ENCODE data around the gene ANKRD16. TPM values are rescaled to one million over a fixed set of nuclear protein-coding genes. Genes with fewer than 3 reads are reported as not detected.
"Not testable (repeated sequence)": the region's sequence is repeated elsewhere in the genome, so short reads cannot be mapped to it uniquely, and the experiment has no call there.

The ANKRD16 gene
- polyA plus RNA-seq, 3 donors, result 1.4 to 2.9 (median 2.1) TPM

DNA sequence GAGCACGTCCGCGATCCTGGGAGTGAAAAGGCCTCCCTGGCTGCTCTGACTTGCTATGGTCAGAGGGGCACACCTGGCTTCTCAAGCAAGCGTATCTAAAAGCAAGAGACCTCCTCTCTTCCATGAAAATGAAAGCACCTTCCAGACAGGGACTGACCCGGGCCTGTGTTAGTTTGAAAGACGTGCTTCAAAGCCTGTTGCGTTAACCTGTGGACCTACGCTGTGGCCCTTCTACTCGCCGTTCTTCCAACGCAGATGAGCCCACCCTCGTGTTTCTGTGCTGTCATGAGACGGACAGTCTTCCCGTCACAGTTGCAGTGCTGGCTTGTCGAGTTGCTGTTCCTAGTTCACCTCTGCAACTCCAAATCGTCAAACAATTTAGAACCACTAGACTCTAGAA lies 61.0 kb downstream of the ANKRD16 start:
- Mint-ChIP-seq H3K36me3 (no peaks in the 10 kb centered on the region), H3K27ac (no peak overlapping the region), H3K4me1 (no peaks in the 10 kb centered on the region), H3K27me3 (ENCODE audit: low read depth in 3 of 3) (peaks cover 0 to 1% (median 0%) of the 10 kb centered on the region in 3 donors), H3K4me3 (no peak overlapping the region), H3K9me3 (no peaks in the 10 kb centered on the region)
- Histone ChIP-seq H3K4me1 (ENCODE audit: control insufficient read depth in 1 of 2, insufficient read depth in 2 of 2, low read length in 2 of 2) (no peaks in the 10 kb centered on the region), H3K36me3 (replicated peaks in 1 of 2; ENCODE audit: control insufficient read depth in 1 of 2, insufficient read depth in 2 of 2, low read length in 2 of 2) (no peaks in the 10 kb centered on the region), H3K79me2 (ENCODE audit: insufficient read depth, low read length) (no peaks in the 10 kb centered on the region), H3K27ac (ENCODE audit: low read depth in 1 of 2, low read length in 2 of 2) (no peak overlapping the region), H4K20me1 (ENCODE audit: insufficient read depth, low read length) (no peaks in the 10 kb centered on the region), H3K4me3 (replicated peaks in 1 of 3; ENCODE audit: low read depth in 2 of 3, low read length in 3 of 3) (no peak overlapping the region), H2AFZ (ENCODE audit: insufficient read depth, low read depth, low read length, poor library complexity, severe bottlenecking) (no peak overlapping the region), H3K4me2 (replicated peaks; ENCODE audit: extremely low read depth, low read length, poor library complexity, severe bottlenecking) (no peak overlapping the region), H3K9me3 (replicated peaks in 1 of 2; ENCODE audit: control insufficient read depth in 1 of 2, insufficient read depth in 1 of 2, low read length in 2 of 2) (no peaks in the 10 kb centered on the region), H3K27me3 (ENCODE audit: control insufficient read depth in 2 of 2, insufficient read depth in 2 of 2, low read length in 2 of 2) (no peaks in the 10 kb centered on the region), H3K9ac (ENCODE audit: insufficient read depth, low read length, poor library complexity, severe bottlenecking) (no peak overlapping the region)
- intact Hi-C loops (cut with micrococcal nuclease), result no loop called here
- 97% methylated on average over 15 of the region's 16 CpGs for WGBS (ENCODE audit: insufficient coverage)
- DNase-seq, result no peak
- TF ChIP-seq, protein P1, sequence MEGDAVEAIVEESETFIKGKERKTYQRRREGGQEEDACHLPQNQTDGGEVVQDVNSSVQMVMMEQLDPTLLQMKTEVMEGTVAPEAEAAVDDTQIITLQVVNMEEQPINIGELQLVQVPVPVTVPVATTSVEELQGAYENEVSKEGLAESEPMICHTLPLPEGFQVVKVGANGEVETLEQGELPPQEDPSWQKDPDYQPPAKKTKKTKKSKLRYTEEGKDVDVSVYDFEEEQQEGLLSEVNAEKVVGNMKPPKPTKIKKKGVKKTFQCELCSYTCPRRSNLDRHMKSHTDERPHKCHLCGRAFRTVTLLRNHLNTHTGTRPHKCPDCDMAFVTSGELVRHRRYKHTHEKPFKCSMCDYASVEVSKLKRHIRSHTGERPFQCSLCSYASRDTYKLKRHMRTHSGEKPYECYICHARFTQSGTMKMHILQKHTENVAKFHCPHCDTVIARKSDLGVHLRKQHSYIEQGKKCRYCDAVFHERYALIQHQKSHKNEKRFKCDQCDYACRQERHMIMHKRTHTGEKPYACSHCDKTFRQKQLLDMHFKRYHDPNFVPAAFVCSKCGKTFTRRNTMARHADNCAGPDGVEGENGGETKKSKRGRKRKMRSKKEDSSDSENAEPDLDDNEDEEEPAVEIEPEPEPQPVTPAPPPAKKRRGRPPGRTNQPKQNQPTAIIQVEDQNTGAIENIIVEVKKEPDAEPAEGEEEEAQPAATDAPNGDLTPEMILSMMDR (IDR thresholded peaks at IDR 0.05), result no peak

DNA sequence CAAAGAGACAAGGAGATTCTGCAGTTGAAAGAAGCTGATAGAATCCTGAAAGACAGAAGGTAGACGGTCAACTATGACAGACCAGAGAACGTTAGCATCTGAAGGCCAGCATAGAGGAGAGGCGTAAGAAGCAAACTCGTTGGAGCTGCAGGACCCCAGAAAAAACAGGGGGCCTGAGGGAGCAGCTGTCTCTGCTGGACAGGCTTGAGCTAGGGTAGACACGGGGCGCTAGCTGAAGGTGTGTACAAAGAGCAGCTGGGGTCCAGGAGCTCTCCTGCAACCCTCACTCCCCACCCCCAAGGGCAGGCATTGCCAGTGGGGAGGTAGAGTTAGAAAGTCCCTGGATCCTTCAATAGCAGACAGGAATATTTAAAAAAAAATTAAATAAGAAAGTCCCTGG lies 61.9 kb downstream of the ANKRD16 start:
- no peak for DNase-seq
- Histone ChIP-seq H3K4me2 (replicated peaks; ENCODE audit: extremely low read depth, low read length, poor library complexity, severe bottlenecking) (no peak overlapping the region), H3K4me3 (replicated peaks in 1 of 3; ENCODE audit: low read depth in 2 of 3, low read length in 3 of 3) (no peak overlapping the region), H4K20me1 (ENCODE audit: insufficient read depth, low read length) (no peaks in the 10 kb centered on the region), H3K9me3 (replicated peaks in 1 of 2; ENCODE audit: control insufficient read depth in 1 of 2, insufficient read depth in 1 of 2, low read length in 2 of 2) (no peaks in the 10 kb centered on the region), H2AFZ (ENCODE audit: insufficient read depth, low read depth, low read length, poor library complexity, severe bottlenecking) (no peak overlapping the region), H3K36me3 (replicated peaks in 1 of 2; ENCODE audit: control insufficient read depth in 1 of 2, insufficient read depth in 2 of 2, low read length in 2 of 2) (no peaks in the 10 kb centered on the region), H3K79me2 (ENCODE audit: insufficient read depth, low read length) (no peaks in the 10 kb centered on the region), H3K27me3 (ENCODE audit: control insufficient read depth in 2 of 2, insufficient read depth in 2 of 2, low read length in 2 of 2) (no peaks in the 10 kb centered on the region), H3K9ac (ENCODE audit: insufficient read depth, low read length, poor library complexity, severe bottlenecking) (no peak overlapping the region), H3K27ac (ENCODE audit: low read depth in 1 of 2, low read length in 2 of 2) (no peak overlapping the region), H3K4me1 (ENCODE audit: control insufficient read depth in 1 of 2, insufficient read depth in 2 of 2, low read length in 2 of 2) (no peaks in the 10 kb centered on the region)
- Mint-ChIP-seq H3K4me1 (no peaks in the 10 kb centered on the region), H3K27ac (no peak overlapping the region), H3K9me3 (no peaks in the 10 kb centered on the region), H3K4me3 (no peak overlapping the region), H3K36me3 (no peaks in the 10 kb centered on the region), H3K27me3 (ENCODE audit: low read depth in 3 of 3) (peaks cover 0 to 1% (median 0%) of the 10 kb centered on the region in 3 donors)
- 96% methylated on average over 4 of the region's 6 CpGs for WGBS (ENCODE audit: insufficient coverage)
- TF ChIP-seq, protein P1 (IDR thresholded peaks at IDR 0.05), result no peak
- intact Hi-C loops (cut with micrococcal nuclease), result no loop called here

DNA sequence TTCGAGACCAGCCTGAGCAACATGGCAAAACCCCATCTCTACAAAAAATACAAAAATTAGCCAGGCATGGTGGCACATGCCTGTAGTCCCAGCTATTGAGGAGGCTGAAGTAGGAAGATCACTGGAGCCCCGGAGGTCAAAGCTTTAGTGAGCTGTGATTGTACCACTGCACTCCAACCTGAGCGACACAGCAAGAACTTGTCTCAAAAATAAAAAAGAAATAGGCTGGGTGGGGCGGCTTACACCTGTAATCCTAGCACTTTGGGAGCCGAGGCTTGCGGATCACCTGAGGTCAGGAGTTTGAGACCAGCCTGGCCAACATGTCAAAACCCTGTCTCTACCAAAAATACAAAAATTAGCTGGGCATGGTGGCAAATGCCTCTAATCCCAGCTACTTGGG lies 63.2 kb downstream of the ANKRD16 start:
- H3K36me3 ChIP-seq (replicated peaks in 1 of 2; ENCODE audit: control insufficient read depth in 1 of 2, insufficient read depth in 2 of 2, low read length in 2 of 2); H3K9me3 ChIP-seq (replicated peaks in 1 of 2; ENCODE audit: control insufficient read depth in 1 of 2, insufficient read depth in 1 of 2, low read length in 2 of 2); H3K27ac ChIP-seq (ENCODE audit: low read depth in 1 of 2, low read length in 2 of 2); H3K4me3 Mint-ChIP-seq; H3K9me3 Mint-ChIP-seq; H3K79me2 ChIP-seq (ENCODE audit: insufficient read depth, low read length); H3K9ac ChIP-seq (ENCODE audit: insufficient read depth, low read length, poor library complexity, severe bottlenecking); H3K36me3 Mint-ChIP-seq; H3K4me2 ChIP-seq (replicated peaks; ENCODE audit: extremely low read depth, low read length, poor library complexity, severe bottlenecking); H3K4me1 ChIP-seq (ENCODE audit: control insufficient read depth in 1 of 2, insufficient read depth in 2 of 2, low read length in 2 of 2); H3K4me1 Mint-ChIP-seq; H3K27ac Mint-ChIP-seq; H3K4me3 ChIP-seq (replicated peaks in 1 of 3; ENCODE audit: low read depth in 2 of 3, low read length in 3 of 3); H3K27me3 ChIP-seq (ENCODE audit: control insufficient read depth in 2 of 2, insufficient read depth in 2 of 2, low read length in 2 of 2); H4K20me1 ChIP-seq (ENCODE audit: insufficient read depth, low read length); H2AFZ ChIP-seq (ENCODE audit: insufficient read depth, low read depth, low read length, poor library complexity, severe bottlenecking); DNase-seq; H3K27me3 Mint-ChIP-seq (ENCODE audit: low read depth in 3 of 3); intact Hi-C loops (cut with micrococcal nuclease): not testable (repeated sequence)
- 100% methylated on average over 2 of the region's 6 CpGs for WGBS (ENCODE audit: insufficient coverage)

All from CD14-positive monocyte (primary cell).